Measurements from ENCODE around the gene MAB21L4.

GRCh38 chr2:240886023-240886565 is 9.9 kb downstream of the MAB21L4 start:
- TF ChIP-seq CTCF (IDR thresholded peaks at IDR 0.05) (no peak), EP300 (IDR thresholded peaks at IDR 0.05) (no peak)
